T-helper 17 cell (primary cell): ENCODE measurements around the gene CCDC88A. TPM values are rescaled to one million over a fixed set of nuclear protein-coding genes. Genes with fewer than 3 reads are reported as not detected.
"Not testable (repeated sequence)": the region's sequence is repeated elsewhere in the genome, so short reads cannot be mapped to it uniquely, and the experiment has no call there.

Experiments
- ATAC-seq: fragments of 150-1000 bp; cut with Tn5 transposase; 2 replicates; pipeline ENCODE4 v1.10.0; 2021; ENCODE audit warnings: mild to moderate bottlenecking, moderate library complexity
- DNase-seq, 3 donors: peaks; one replicate each; pipeline versions ENCODE4 v3.0.0 to v3.0.0-alpha.2; 2020 to 2021
- H3K9me3 ChIP-seq: one replicate; pipeline ENCODE4 v1.7.0; 2013; ENCODE audit warnings: low read length, mild to moderate bottlenecking; ENCODE audit not compliant: control insufficient read depth, poor library complexity, severe bottlenecking
- H3K27ac Mint-ChIP-seq: one replicate; pipeline ENCODE4 v1.8.0; 2022; ENCODE audit warnings: mild to moderate bottlenecking, moderate library complexity, mixed read lengths
- H3K27me3 Mint-ChIP-seq: one replicate; pipeline ENCODE4 v1.8.0; 2022; ENCODE audit warnings: mixed read lengths
- H3K36me3 Mint-ChIP-seq: one replicate; pipeline ENCODE4 v1.8.0; 2022; ENCODE audit warnings: low read depth, mixed read lengths
- H3K4me1 Mint-ChIP-seq: one replicate; pipeline ENCODE4 v1.8.0; 2022; ENCODE audit warnings: mild to moderate bottlenecking, mixed read lengths
- H3K4me3 Mint-ChIP-seq: one replicate; pipeline ENCODE4 v1.8.0; 2022; ENCODE audit warnings: mild to moderate bottlenecking, moderate library complexity, mixed read lengths
- total RNA-seq, 4 donors: library from RNA in 2 of 4; stranded (reverse) in 2 of 4; gene quantifications; one replicate each; pipeline ENCODE4 v1.2.3 and lab custom pipeline; 2022 to 2026

The CCDC88A gene
- total RNA-seq, 2 donors from 2014 or later = 10.8 to 15.2 TPM

DNA sequence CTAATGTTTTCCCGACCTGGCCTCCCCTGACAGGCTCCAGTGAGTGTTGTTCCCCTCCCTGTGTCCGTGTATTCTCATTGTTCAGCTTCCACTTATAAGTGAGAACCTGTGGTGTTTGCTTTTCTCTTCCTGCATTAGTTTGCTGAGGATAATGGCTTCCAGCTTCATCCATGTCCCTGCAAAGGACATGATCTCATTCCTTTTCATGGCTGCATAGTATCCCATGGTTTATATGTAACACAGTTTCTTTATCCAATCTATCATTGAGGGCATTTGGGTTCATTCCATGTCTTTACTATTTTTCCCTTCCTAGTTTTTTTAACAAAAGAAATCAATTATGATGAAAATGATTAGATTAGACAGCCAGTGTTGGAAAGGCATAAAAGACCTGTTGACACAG is 63.5 kb downstream of the CCDC88A start:
- H3K9me3 ChIP-seq, H3K36me3 Mint-ChIP-seq, H3K27ac Mint-ChIP-seq, H3K4me3 Mint-ChIP-seq, H3K4me1 Mint-ChIP-seq, H3K27me3 Mint-ChIP-seq, ATAC-seq, DNase-seq: not testable (repeated sequence)

- DNase-seq (no peak), ATAC-seq (no peak)
- Mint-ChIP-seq H3K4me3 (no peak overlapping the region), H3K27ac (no peak overlapping the region), H3K36me3 (peaks cover 2% of the 10 kb centered on the region), H3K27me3 (no peaks in the 10 kb centered on the region), H3K4me1 (no peaks in the 10 kb centered on the region)
- H3K9me3 ChIP-seq = no peaks in the 10 kb centered on the region
Measured at GRCh38 chr2:55355451-55355850, 64.2 kb downstream of the CCDC88A start.

DNA sequence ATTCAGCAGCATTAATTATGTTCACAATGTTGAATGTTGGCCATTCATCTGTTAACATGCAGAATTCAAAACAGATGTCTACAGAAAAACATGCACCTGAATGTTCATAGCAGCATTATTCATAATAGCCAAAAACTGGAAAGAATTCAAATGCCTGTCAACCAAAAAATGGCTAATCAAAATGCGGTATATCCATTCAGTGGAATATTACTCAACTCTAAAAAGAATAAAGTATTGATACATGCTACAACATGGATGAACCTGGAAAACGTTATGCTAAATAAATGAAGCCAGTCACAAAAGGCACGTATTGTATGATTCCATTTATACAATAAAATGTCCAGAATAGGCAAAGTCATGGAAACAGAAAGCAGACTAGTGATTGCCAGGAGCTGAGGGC is 68.0 kb downstream of the CCDC88A start:
- H3K4me3 Mint-ChIP-seq = no peak overlapping the region
- H3K4me1 Mint-ChIP-seq = no peaks in the 10 kb centered on the region
- H3K27me3 Mint-ChIP-seq = no peaks in the 10 kb centered on the region

DNA sequence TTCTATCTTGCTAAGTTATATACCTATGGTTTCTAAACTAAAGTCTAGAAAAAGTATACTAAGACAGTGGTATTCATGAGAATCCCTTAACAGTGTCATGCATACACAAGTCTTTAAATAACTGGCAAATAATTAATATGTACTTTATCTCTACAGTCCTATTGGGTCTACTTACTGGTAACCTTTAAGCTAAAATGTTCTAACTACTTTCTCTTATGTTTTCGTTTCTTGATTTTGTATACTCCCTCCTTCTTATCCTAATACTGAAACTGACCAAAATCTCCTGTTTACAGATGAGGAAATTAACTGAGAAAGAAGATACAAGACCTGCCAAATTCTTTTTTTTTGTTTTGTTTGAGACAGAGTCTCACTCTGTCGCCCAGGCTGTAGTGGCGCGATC is 74.6 kb downstream of the CCDC88A start:
- no peaks in the 10 kb centered on the region for H3K9me3 ChIP-seq
- H3K27me3 Mint-ChIP-seq = no peaks in the 10 kb centered on the region
- DNase-seq (no peak), ATAC-seq (no peak)
- no peaks in the 10 kb centered on the region for H3K4me1 Mint-ChIP-seq
- H3K36me3 Mint-ChIP-seq = no peaks in the 10 kb centered on the region
- no peak overlapping the region for H3K4me3 Mint-ChIP-seq
- no peak overlapping the region for H3K27ac Mint-ChIP-seq

More for the DNA sequence above, 68.0 kb downstream of the CCDC88A start:
- ATAC-seq (no peak), DNase-seq (no peak)
- no peaks in the 10 kb centered on the region for H3K36me3 Mint-ChIP-seq
- H3K9me3 ChIP-seq = no peaks in the 10 kb centered on the region
- H3K27ac Mint-ChIP-seq = no peak overlapping the region

DNA sequence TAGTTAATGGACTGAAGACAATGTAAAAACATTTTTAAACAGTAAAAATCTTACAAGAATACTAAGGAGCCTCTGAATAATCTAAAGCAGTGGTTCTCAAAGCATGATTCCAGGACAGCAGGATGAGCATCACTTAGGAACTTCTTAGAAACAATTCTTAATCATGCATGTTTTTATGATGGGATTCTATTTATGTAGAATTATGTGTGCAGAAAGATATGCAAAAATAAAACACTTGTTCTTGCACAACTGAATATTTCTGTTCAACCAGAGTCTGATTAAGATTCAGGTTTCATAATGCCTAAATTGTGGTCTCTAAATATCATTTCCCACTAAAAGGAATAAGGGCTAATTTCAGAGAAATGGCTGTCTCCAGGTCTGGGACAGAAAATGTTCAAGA is 81.4 kb downstream of the CCDC88A start:
- DNase-seq (no peak), ATAC-seq (no peak)
- H3K27me3 Mint-ChIP-seq = no peaks in the 10 kb centered on the region
- no peaks in the 10 kb centered on the region for H3K9me3 ChIP-seq
- H3K4me3 Mint-ChIP-seq = no peak overlapping the region
- no peaks in the 10 kb centered on the region for H3K36me3 Mint-ChIP-seq
- H3K4me1 Mint-ChIP-seq = no peaks in the 10 kb centered on the region
- H3K27ac Mint-ChIP-seq = no peak overlapping the region

- ATAC-seq = no peak
- H3K27me3 Mint-ChIP-seq = no peaks in the 10 kb centered on the region
Measured at GRCh38 chr2:55334728-55335127, 84.9 kb downstream of the CCDC88A start.

GRCh38 chr2:55330541-55331297 is 88.9 kb downstream of the CCDC88A start:
- Mint-ChIP-seq H3K27ac (no peak overlapping the region), H3K27me3 (no peaks in the 10 kb centered on the region), H3K4me1 (peaks cover 3% of the 10 kb centered on the region), H3K36me3 (peaks cover 2% of the 10 kb centered on the region), H3K4me3 (no peak overlapping the region)
- DNase-seq (no peak), ATAC-seq (no peak)
- no peaks in the 10 kb centered on the region for H3K9me3 ChIP-seq

More at GRCh38 chr2:55334728-55335127, 84.9 kb downstream of the CCDC88A start:
- no peaks in the 10 kb centered on the region for H3K4me1 Mint-ChIP-seq
- no peak for DNase-seq
- no peaks in the 10 kb centered on the region for H3K9me3 ChIP-seq
- H3K36me3 Mint-ChIP-seq = no peaks in the 10 kb centered on the region
- H3K4me3 Mint-ChIP-seq = no peak overlapping the region
- no peak overlapping the region for H3K27ac Mint-ChIP-seq

GRCh38 chr2:55327470-55328230 is 92.0 kb downstream of the CCDC88A start:
- peaks cover 2% of the 10 kb centered on the region for H3K36me3 Mint-ChIP-seq
- H3K4me3 Mint-ChIP-seq = no peak overlapping the region
- H3K27me3 Mint-ChIP-seq = no peaks in the 10 kb centered on the region
- H3K9me3 ChIP-seq = no peaks in the 10 kb centered on the region
- H3K4me1 Mint-ChIP-seq = peaks cover 3% of the 10 kb centered on the region
- no peak for ATAC-seq
- DNase-seq = no peak
- H3K27ac Mint-ChIP-seq = no peak overlapping the region

DNA sequence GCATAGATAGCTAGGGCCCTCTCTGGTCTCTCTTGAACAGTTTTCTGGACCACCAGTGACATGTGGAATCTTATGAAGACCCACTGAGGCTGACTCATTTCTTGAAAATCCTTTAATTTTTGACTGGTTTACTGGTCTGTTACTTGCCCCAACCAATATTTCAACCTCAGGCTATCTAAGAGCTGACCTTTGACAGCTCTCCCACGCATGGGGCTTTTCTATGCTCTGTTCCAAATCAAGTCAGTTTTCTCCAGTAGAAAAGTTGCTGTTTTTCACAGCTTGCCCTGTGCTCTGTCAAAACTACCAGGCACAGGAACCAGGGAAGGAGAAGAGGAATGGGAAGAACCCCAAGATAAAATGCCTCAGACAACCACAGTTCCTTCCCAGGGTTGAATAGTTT is 104.7 kb downstream of the CCDC88A start:
- Mint-ChIP-seq H3K27ac (no peak overlapping the region), H3K4me1 (no peaks in the 10 kb centered on the region), H3K27me3 (no peaks in the 10 kb centered on the region), H3K36me3 (peaks cover 3% of the 10 kb centered on the region), H3K4me3 (no peak overlapping the region)
- no peaks in the 10 kb centered on the region for H3K9me3 ChIP-seq
- ATAC-seq = no peak
- no peak for DNase-seq

- no peaks in the 10 kb centered on the region for H3K9me3 ChIP-seq
- H3K27me3 Mint-ChIP-seq = no peaks in the 10 kb centered on the region
- no peak overlapping the region for H3K4me3 Mint-ChIP-seq
- ATAC-seq (peak; percentile 63), DNase-seq (no peak)
- no peaks in the 10 kb centered on the region for H3K4me1 Mint-ChIP-seq
- peaks cover 6% of the 10 kb centered on the region for H3K36me3 Mint-ChIP-seq
- no peak overlapping the region for H3K27ac Mint-ChIP-seq
Measured at GRCh38 chr2:55311444-55311870, 108.2 kb downstream of the CCDC88A start.

DNA sequence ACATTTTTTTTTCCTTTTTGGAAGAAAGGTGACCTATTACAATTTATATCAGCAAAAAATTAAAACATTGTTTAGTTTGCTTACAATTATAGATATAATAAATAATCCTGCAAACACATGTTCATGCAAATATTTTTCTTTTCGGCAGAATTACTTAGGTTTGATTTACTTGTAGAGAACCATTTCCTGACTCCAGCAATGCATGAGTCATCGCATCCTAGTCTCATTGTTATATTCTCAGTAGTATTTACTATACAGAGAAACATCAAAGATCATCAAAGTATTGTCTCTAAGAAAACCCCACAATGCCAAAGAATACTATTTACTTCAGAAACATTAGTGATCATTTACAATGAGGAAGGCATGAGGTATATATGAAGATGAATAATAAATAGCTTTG is 110.2 kb downstream of the CCDC88A start:
- Mint-ChIP-seq H3K27ac (no peak overlapping the region), H3K27me3 (no peaks in the 10 kb centered on the region), H3K4me3 (no peak overlapping the region), H3K4me1 (no peaks in the 10 kb centered on the region), H3K36me3 (peaks cover 6% of the 10 kb centered on the region)
- no peaks in the 10 kb centered on the region for H3K9me3 ChIP-seq
- no peak for ATAC-seq
- DNase-seq = no peak

GRCh38 chr2:55302241-55302640 is 117.4 kb downstream of the CCDC88A start:
- no peaks in the 10 kb centered on the region for H3K9me3 ChIP-seq
- Mint-ChIP-seq H3K36me3 (no peaks in the 10 kb centered on the region), H3K27ac (no peak overlapping the region), H3K4me3 (peak overlapping the region; percentile 45), H3K27me3 (no peaks in the 10 kb centered on the region), H3K4me1 (peaks cover 7% of the 10 kb centered on the region)
- ATAC-seq (no peak), DNase-seq (no peak)

DNA sequence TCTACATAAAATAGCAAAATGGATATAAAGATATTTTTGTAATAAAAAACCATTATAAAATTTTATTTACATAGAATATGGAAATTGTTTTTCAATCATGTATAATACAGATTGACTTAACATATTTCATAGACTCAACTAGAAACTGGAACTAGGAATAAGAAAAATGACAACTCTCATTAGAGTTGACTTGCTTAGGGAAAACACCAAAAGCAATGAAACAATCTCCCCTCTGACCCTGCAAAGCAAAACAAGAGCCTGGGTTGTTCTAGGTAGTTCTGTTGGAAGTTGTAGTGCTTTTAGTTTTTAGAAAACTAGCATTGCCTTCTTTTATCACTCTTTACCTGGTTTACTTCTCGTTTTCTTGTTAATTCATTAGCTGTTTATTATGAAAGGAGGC is 118.4 kb downstream of the CCDC88A start:
- H3K9me3 ChIP-seq = no peaks in the 10 kb centered on the region
- DNase-seq (no peak), ATAC-seq (no peak)
- Mint-ChIP-seq H3K27me3 (no peaks in the 10 kb centered on the region), H3K4me3 (no peak overlapping the region), H3K36me3 (no peaks in the 10 kb centered on the region), H3K27ac (no peak overlapping the region), H3K4me1 (peaks cover 7% of the 10 kb centered on the region)

- ATAC-seq (no peak), DNase-seq (no peak)
- Mint-ChIP-seq H3K4me1 (peaks cover 4% of the 10 kb centered on the region), H3K27me3 (no peaks in the 10 kb centered on the region), H3K27ac (no peak overlapping the region), H3K4me3 (no peak overlapping the region), H3K36me3 (no peaks in the 10 kb centered on the region)
- no peaks in the 10 kb centered on the region for H3K9me3 ChIP-seq
Measured at GRCh38 chr2:55296393-55296792, 123.3 kb downstream of the CCDC88A start.
